ENCODE results near the gene RNF141. TPM values are rescaled to one million over a fixed set of nuclear protein-coding genes. Genes with fewer than 3 reads are reported as not detected.

RNF141 gene
- total and polyA plus RNA-seq, 2 donors (not counting 3 experiments of a cell fraction or from before 2014, with no cell fraction given): 9.4 to 32.4 TPM

GRCh38 chr11:10519630-10520029, 21.4 kb downstream of the RNF141 start:
- FAIRE-seq (no peak), DNase-seq (ENCODE audit: low read depth, low spot score) (no peak)
- ChIA-PET POLR2A (no interaction called here), CTCF (interaction anchor here (0.8 to 2.7 kb wide), 5 partner anchors 20 to 114 kb away, joined by 3 to 16 read pairs (median 3); partner anchors contain the start of gene RNF141)
- Histone ChIP-seq H3K27me3 (ENCODE audit: control insufficient read depth in 2 of 2, insufficient read depth in 2 of 2, low read length in 2 of 2) (no peaks in the 10 kb centered on the region), H2AFZ (ENCODE audit: low read depth, low read length) (no peak overlapping the region), H3K4me3 (replicated peaks in 1 of 3; ENCODE audit: insufficient read depth in 1 of 3, low read depth in 1 of 3, low read length in 3 of 3) (no peak overlapping the region), H3K27ac (ENCODE audit: insufficient read depth, low read depth, low read length) (no peak overlapping the region), H3K9me3 (replicated peaks; ENCODE audit: control insufficient read depth, insufficient read depth, low read length) (no peaks in the 10 kb centered on the region), H3K4me2 (ENCODE audit: insufficient read depth, low read length) (no peak overlapping the region), H3K9ac (replicated peaks; ENCODE audit: extremely low read depth, insufficient read depth, low read length) (no peak overlapping the region), H3K36me3 (ENCODE audit: control insufficient read depth in 2 of 2, extremely low read depth in 1 of 2, insufficient read depth in 2 of 2, low read length in 2 of 2) (peaks cover 0 to 5% of the 10 kb centered on the region in 2 experiments), H4K20me1 (replicated peaks; ENCODE audit: control insufficient read depth, extremely low read depth, insufficient read depth, low read length) (no peaks in the 10 kb centered on the region), H3K4me1 (ENCODE audit: control insufficient read depth, extremely low read depth, insufficient read depth, low read length) (peaks cover 27% of the 10 kb centered on the region), H3K9me1 (replicated peaks; ENCODE audit: control insufficient read depth, extremely low read depth, insufficient read depth, low read length) (no peaks in the 10 kb centered on the region), H3K79me2 (ENCODE audit: control insufficient read depth, insufficient read depth, low read length) (no peaks in the 10 kb centered on the region)
- TF ChIP-seq GATA2 (IDR thresholded peaks at IDR 0.05; ENCODE audit: insufficient read depth, insufficient read length, low read depth, low read length) (no peak), MAX (IDR thresholded peaks at IDR 0.05; ENCODE audit: insufficient read depth, insufficient read length) (no peak), FOS (IDR thresholded peaks at IDR 0.05; ENCODE audit: borderline replicate concordance, insufficient read depth, low read length) (no peak), JUN (IDR thresholded peaks at IDR 0.05; ENCODE audit: borderline replicate concordance, insufficient read depth, insufficient read length, low read depth) (no peak), CTCF (IDR thresholded peaks at IDR 0.05; ENCODE audit: extremely low read depth in 1 of 2, insufficient read depth in 1 of 2, low read depth in 1 of 2, low read length in 2 of 2) (no peak)
- intact Hi-C loops (cut with micrococcal nuclease) (no loop called here), dilution Hi-C loops (cut with MboI; ENCODE audit: extremely low pct_ligation_motif_present, low sequenced_read_pairs) (no loop called here)
- BruUV-seq (replicated peaks): no TSS peak
